RKO (cell line): ENCODE results near the gene PLD3.

Source experiments
- DNase-seq: peaks from one replicate; pipeline ENCODE4 v3.0.0-alpha.2; 2016; ENCODE audit warnings: low spot score

The PLD3 gene, protein sequence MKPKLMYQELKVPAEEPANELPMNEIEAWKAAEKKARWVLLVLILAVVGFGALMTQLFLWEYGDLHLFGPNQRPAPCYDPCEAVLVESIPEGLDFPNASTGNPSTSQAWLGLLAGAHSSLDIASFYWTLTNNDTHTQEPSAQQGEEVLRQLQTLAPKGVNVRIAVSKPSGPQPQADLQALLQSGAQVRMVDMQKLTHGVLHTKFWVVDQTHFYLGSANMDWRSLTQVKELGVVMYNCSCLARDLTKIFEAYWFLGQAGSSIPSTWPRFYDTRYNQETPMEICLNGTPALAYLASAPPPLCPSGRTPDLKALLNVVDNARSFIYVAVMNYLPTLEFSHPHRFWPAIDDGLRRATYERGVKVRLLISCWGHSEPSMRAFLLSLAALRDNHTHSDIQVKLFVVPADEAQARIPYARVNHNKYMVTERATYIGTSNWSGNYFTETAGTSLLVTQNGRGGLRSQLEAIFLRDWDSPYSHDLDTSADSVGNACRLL

GRCh38 chr19:40348125-40348913 lies at the start of gene PLD3, which contains the start of gene C19orf47:
Gene PLD3 (plus strand): TSS chr19:40348695. CDS start chr19:40366484, 17,789 bp downstream.
Gene C19orf47 (minus strand): TSS chr19:40348397. CDS start chr19:40341857, 6,540 bp downstream.
- DNase-seq, result peak; percentile 99

GRCh38 chr19:40300668-40301067 lies 47.8 kb upstream of the PLD3 start:
- DNase-seq, result no peak

- no peak for DNase-seq
These were observed 46.1 kb upstream of the PLD3 start for GRCh38 chr19:40302224-40303011.

DNA sequence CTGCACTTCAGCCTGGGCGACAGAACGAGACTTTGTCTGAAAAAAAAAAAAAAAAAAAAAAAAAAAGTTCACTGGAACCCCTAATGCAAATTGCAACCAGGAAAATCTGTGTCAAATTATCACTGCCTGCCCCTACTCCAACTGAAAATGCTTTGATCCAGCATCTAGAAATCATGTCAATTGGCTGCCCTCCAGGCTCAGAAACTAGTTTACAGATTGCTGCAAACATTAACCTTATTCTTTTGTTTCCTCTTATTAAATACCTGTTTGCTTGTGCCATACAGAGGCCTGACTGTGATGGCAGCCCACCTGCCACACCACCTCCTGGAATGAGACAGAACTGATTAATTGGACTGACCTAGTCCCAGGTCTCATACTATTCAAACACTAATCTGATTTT lies 44.7 kb upstream of the PLD3 start:
- no peak for DNase-seq

GRCh38 chr19:40304306-40304705 lies 44.2 kb upstream of the PLD3 start:
- no peak for DNase-seq

DNA sequence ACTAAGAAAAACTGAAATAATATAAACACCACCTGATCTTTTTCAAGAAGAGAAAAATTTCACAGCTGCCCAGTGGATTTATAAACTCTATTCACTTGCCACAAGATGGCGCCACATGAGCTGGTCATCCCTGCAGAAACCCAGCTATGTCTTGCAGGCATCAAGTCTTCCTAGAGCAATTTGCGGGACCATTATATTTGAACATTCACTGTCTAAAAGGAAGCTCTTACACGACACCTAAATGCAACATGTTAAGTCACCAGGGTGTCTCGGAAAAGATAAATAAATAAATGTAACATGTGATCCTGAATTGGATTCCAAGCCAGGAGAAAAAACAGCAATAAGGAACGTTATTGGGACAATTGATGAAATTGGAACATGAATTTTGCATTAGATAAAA lies 43.1 kb upstream of the PLD3 start:
- peak; percentile 88 for DNase-seq

DNA sequence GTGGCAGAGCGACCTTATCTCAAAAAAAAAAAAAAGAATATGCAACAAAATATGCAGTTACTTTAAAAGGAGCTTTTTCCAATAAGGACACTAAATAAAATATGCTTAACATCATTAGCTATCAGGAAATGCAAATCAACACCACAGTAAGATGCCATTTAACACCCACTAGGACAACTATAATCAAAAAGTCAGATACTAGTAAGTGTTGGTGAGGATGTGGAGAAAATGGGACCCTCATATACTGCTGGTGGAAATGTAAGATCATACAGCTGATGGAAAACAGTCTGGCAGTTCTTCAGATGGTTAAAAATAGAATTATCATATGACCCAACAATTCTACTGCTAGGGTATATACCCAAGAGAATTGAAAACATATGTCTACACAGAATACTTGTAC lies 38.8 kb upstream of the PLD3 start:
- DNase-seq, result no peak

DNA sequence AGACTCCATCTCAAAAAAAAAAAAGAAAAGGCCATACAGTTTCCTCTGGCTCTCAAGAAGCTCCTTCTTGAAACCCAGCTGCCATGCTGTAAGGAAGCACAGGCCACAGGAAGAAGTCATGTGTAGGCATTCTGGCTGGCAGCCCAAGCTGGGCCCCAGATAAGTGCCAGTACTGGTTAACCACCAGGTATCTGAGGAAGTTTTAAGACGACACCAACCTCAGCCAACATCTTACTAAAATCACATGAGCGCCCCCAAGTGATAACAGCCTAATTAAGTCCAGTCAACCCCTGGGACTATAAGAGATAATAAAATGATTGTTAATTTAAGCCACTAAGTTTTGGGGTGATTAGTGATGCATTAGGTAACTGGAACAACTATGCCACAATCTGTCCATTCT lies 36.0 kb upstream of the PLD3 start:
- no peak for DNase-seq

- no peak for DNase-seq
These were observed 35.1 kb upstream of the PLD3 start for GRCh38 chr19:40313229-40313983.

DNA sequence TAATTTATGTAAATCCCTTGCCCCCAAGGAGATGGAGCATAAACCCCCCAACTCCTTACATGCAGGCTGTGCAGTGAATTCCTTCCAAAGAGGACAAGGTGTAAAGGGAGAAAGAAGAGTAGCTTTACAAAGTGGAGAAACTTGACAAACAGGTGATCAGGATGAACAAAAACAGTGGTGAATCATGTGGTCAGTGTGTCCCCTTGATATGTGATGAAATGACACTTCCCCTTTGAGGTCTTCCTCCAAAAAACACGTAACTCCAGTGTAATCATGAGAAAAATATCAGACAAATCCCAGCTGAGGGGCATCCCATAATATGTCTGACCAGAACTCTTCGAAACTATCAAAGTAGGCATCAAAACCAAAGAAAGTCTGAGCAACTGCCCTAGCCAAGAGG lies 33.8 kb upstream of the PLD3 start:
- DNase-seq, result no peak

DNA sequence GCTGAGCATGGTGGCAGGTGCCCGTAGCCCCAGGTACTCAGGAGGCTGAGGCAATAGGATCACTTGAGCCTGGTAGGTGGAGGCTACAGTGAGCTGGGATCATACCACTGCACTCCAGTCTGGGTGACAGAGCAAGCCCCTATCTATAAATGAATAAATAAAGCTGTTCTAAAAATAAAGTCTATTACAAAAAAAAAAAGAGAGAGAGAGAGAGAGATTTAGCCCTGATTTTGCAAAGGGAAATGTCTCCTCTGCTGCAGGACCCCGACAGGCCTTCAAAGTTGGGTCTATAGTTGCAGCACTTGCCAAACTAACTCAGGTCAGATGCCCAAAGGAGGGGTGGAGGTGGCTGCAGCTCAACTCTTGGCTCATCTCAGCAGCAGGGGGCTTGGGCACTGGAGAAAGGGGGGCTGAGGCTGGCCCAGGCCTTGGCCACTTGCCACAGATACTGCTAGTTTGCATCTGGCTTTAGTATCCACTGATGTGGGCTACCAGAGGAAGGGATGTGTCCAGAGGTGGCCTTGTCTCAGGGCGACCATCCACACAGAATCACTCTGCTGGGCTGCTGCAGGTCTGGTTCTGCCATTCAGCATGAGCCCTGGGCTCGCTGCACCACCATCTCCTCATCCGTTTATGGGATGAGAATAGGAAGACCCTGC lies 32.6 kb upstream of the PLD3 start:
- DNase-seq, result no peak

GRCh38 chr19:40317338-40317737 lies 31.2 kb upstream of the PLD3 start:
- DNase-seq, result no peak

DNA sequence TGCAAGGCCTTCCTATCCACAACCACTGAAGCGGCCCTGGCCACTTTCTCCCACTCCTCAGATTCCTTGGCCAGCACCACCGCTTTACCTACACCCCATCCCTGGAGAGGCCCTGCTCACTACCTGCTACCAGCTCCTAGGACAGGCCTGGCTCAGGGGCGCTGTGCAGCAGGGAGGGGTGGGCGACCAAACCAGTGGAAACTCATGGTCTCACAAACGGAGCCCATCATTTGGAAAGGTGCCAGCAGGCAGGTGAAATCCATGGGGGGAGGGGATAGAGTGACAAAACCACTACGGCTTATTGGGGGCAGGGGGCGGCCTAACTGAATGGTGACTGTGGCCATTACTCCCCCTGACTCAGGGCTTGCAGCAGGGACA lies 27.9 kb upstream of the PLD3 start:
- DNase-seq, result no peak

GRCh38 chr19:40321076-40321475 lies 27.4 kb upstream of the PLD3 start:
- no peak for DNase-seq

GRCh38 chr19:40321566-40322270 lies 26.8 kb upstream of the PLD3 start:
- no peak for DNase-seq

DNA sequence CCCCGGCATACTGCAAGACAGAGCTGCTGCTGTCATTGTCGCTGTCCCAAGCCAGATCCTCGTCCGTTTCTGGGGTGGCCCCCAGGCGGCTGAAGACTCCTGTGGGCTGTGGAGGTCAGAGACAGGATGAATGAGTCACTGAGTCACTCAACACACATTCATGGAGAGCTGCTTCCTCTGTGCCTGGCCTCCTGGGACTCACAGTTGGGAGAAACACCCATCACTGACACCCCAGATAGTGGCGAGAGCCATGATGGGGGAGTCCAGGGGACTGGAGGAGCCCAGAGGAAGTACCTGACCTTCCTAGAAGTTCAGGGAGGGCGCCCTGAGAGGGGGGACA lies 26.3 kb upstream of the PLD3 start:
- no peak for DNase-seq

GRCh38 chr19:40322951-40323615 lies 25.4 kb upstream of the PLD3 start:
- DNase-seq, result no peak

DNA sequence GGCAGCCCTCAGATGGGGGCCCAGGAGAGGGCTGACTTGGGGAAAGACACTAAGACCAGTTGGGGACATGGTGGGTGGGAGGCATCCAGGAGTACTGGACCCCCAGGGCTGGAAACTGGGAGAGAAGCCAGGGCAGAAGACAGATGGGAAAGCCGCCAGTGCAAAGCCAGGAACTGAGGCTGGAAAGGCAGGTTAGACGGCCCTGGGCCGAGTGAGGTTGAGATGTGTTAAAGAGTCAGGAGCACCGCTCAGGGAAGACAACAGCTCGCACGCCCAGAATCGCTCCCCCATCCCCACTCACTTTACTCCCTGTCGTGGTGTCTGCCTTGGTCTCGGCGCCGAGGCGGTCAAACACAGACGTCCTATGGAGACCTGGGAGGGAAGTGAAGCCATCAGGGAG lies 24.8 kb upstream of the PLD3 start:
- no peak for DNase-seq

DNA sequence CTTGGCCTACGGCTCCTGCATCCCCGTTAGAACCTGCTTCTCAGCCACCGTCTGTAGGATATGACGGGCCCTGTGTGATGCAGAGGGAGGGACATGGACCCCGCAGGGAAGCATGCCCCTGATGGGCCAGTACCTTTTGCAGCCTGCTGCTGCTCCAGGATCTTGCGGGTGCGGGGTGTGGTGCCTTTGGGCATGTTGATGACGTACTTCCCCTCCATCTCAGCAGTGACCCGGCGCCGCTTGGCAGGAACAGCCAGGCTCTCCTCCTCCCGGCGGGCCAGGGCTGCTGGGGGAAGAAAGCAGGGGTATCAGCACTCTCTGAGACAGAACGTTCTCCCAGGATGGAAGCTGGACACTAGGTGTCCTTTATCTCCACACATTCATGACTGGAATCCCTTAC lies 22.3 kb upstream of the PLD3 start:
- DNase-seq, result no peak

- no peak for DNase-seq
These were observed 17.4 kb upstream of the PLD3 start for GRCh38 chr19:40331052-40331451.
